RKO (cell line): ENCODE results near the gene TNIK.

ENCODE experiments used
- DNase-seq: peaks from one replicate; pipeline ENCODE4 v3.0.0-alpha.2; 2016; ENCODE audit warnings: low spot score

The TNIK gene

GRCh38 chr3:171358181-171358880 is 101.9 kb downstream of the TNIK start:
- no peak for DNase-seq

GRCh38 chr3:171357721-171358120 is 102.5 kb downstream of the TNIK start:
- no peak for DNase-seq

- no peak for DNase-seq
Observed at GRCh38 chr3:171356251-171356650, 104.0 kb downstream of the TNIK start.

GRCh38 chr3:171354706-171355582 is 105.3 kb downstream of the TNIK start:
- peak; percentile 33 for DNase-seq

GRCh38 chr3:171354049-171354705 is 106.0 kb downstream of the TNIK start:
- DNase-seq = no peak

GRCh38 chr3:171353423-171353822 is 106.8 kb downstream of the TNIK start:
- DNase-seq = no peak

- DNase-seq = no peak
Observed at GRCh38 chr3:171352387-171352935, 107.7 kb downstream of the TNIK start.

- DNase-seq = peak; percentile 57
Observed at GRCh38 chr3:171351676-171352075, 108.5 kb downstream of the TNIK start.

GRCh38 chr3:171350364-171350763 is 109.8 kb downstream of the TNIK start:
- no peak for DNase-seq

GRCh38 chr3:171349392-171349791 is 110.8 kb downstream of the TNIK start:
- DNase-seq = no peak

GRCh38 chr3:171348121-171348520 is 112.1 kb downstream of the TNIK start:
- no peak for DNase-seq

GRCh38 chr3:171347301-171348039 is 112.7 kb downstream of the TNIK start:
- DNase-seq = peak; percentile 19

- peak; percentile 27 for DNase-seq
Observed at GRCh38 chr3:171346582-171347300, 113.5 kb downstream of the TNIK start.

- no peak for DNase-seq
Observed at GRCh38 chr3:171346019-171346418, 114.2 kb downstream of the TNIK start.

GRCh38 chr3:171345107-171345843 is 114.9 kb downstream of the TNIK start:
- DNase-seq = no peak

GRCh38 chr3:171343693-171344092 is 116.5 kb downstream of the TNIK start:
- DNase-seq = no peak

- no peak for DNase-seq
Observed at GRCh38 chr3:171342783-171343420, 117.3 kb downstream of the TNIK start.

- DNase-seq = no peak
Observed at GRCh38 chr3:171342200-171342599, 118.0 kb downstream of the TNIK start.

GRCh38 chr3:171340434-171340833 is 119.8 kb downstream of the TNIK start:
- no peak for DNase-seq

GRCh38 chr3:171339598-171339997 is 120.6 kb downstream of the TNIK start:
- no peak for DNase-seq
